H1 (cell line): ENCODE measurements around the gene IL31RA. TPM values are rescaled to one million over a fixed set of nuclear protein-coding genes. Genes with fewer than 3 reads are reported as not detected.

ENCODE experiments used
- CTCF ChIA-PET: fragments of 300-600 bp; sonication (Branson Sonifier 250); formaldehyde crosslinking; loops from one replicate; lab custom pipeline; 2021; ENCODE audit not compliant: partially characterized antibody; lab: Charles Lee
- POLR2A ChIA-PET: fragments of 300-600 bp; sonication (Branson Sonifier 250); formaldehyde crosslinking; loops from one replicate; lab custom pipeline; 2021; ENCODE audit warnings: inconsistent platforms; ENCODE audit not compliant: partially characterized antibody; lab: Charles Lee
- DNase-seq, 2 experiments: peaks; one replicate each; pipeline versions ENCODE4 v3.0.0 to v3.0.0-alpha.2; 2010 to 2022; ENCODE audit warnings: low spot score in 2 of 2, low read depth in 1 of 2, mixed read lengths in 1 of 2
- FAIRE-seq: peaks from 2 replicates; lab custom pipeline; 2011; peaks lifted over from hg19 to GRCh38; lab: Jason Lieb, UNC
- H2AFZ ChIP-seq: 2 replicates; pipeline ENCODE4 v1.8.1; 2012; ENCODE audit warnings: low read length, inconsistent platforms
- H2AK5ac ChIP-seq: 2 replicates; pipeline ENCODE4 v1.6.1; 2013; ENCODE audit warnings: low read depth, low read length
- H2BK120ac ChIP-seq: replicated peaks from 2 replicates; pipeline ENCODE3; 2013; ENCODE audit warnings: low read depth, low read length, inconsistent platforms
- H2BK12ac ChIP-seq: 2 replicates; pipeline ENCODE4 v1.6.1; 2013; ENCODE audit warnings: low read depth, low read length
- H2BK15ac ChIP-seq: 2 replicates; pipeline ENCODE4 v1.6.1; 2013; ENCODE audit warnings: low read length
- H2BK20ac ChIP-seq: 2 replicates; pipeline ENCODE4 v1.6.1; 2013; ENCODE audit warnings: low read length
- H2BK5ac ChIP-seq: 2 replicates; pipeline ENCODE4 v1.6.1; 2013; ENCODE audit warnings: low read depth, low read length
- H3K14ac ChIP-seq: 2 replicates; pipeline ENCODE4 v1.6.1; 2013; ENCODE audit warnings: inconsistent platforms; ENCODE audit not compliant: insufficient read length
- H3K18ac ChIP-seq: 2 replicates; pipeline ENCODE4 v1.6.1; 2013; ENCODE audit warnings: low read length; ENCODE audit errors: extremely low read depth
- H3K23ac ChIP-seq: 2 replicates; pipeline ENCODE4 v1.6.1; 2013; ENCODE audit warnings: inconsistent platforms; ENCODE audit not compliant: insufficient read length
- H3K23me2 ChIP-seq: 2 replicates; pipeline ENCODE4 v1.6.1; 2013; ENCODE audit warnings: low read depth, low read length
- H3K27ac ChIP-seq: 2 replicates; pipeline ENCODE4 v1.6.1; 2011; ENCODE audit warnings: low read depth, low read length, inconsistent platforms
- H3K27me3 ChIP-seq, 4 experiments: replicated peaks in 1 of 4; 1 replicate in 1 of 4; 2 replicates in 3 of 4; pipeline versions ENCODE4 v1.6.1 to v1.8.1; 2011 to 2013; ENCODE audit warnings: low read length in 3 of 4, mild to moderate bottlenecking in 3 of 4, inconsistent platforms in 2 of 4, mixed read lengths in 2 of 4, moderate library complexity in 1 of 4; ENCODE audit not compliant: control insufficient read depth in 3 of 4, insufficient read depth in 3 of 4; ENCODE audit errors: extremely low read depth in 1 of 4
- H3K36me3 ChIP-seq, 4 experiments: 2 replicates each; pipeline versions ENCODE4 v1.6.1 to v1.8.1; 2011 to 2013; ENCODE audit warnings: mild to moderate bottlenecking in 4 of 4, low read length in 3 of 4, moderate library complexity in 2 of 4, control low read depth in 1 of 4, inconsistent platforms in 1 of 4; ENCODE audit not compliant: insufficient read depth in 4 of 4, control insufficient read depth in 2 of 4
- H3K4ac ChIP-seq: replicated peaks from 2 replicates; pipeline ENCODE3; 2013; ENCODE audit warnings: low read length, low read depth, mixed read lengths, inconsistent platforms; ENCODE audit not compliant: insufficient read length
- H3K4me1 ChIP-seq, 4 experiments: replicated peaks in 1 of 4; 1 replicate in 1 of 4; 2 replicates in 3 of 4; pipeline versions ENCODE4 v1.6.1 to v1.8.1; 2011 to 2013; ENCODE audit warnings: low read length in 3 of 4, inconsistent platforms in 2 of 4, mixed read lengths in 1 of 4; ENCODE audit not compliant: insufficient read depth in 4 of 4, control insufficient read depth in 3 of 4
- H3K4me2 ChIP-seq, 2 experiments: 2 replicates each; pipeline versions ENCODE4 v1.6.1 to v1.8.1; 2011 to 2013; ENCODE audit warnings: low read depth in 2 of 2, low read length in 2 of 2, control low read depth in 1 of 2, inconsistent platforms in 1 of 2, mild to moderate bottlenecking in 1 of 2; ENCODE audit not compliant: insufficient read depth in 1 of 2
- H3K4me3 ChIP-seq, 4 experiments: fragments of 200-600, 300-600 bp in 1 of 4; sonication (generic), shearing (Covaris generic), sonication (Bioruptor Twin) in 1 of 4; 2 replicates each; pipeline versions ENCODE4 v1.5.1 to v1.8.1; 2011 to 2016; ENCODE audit warnings: low read length in 4 of 4, low read depth in 3 of 4, control low read depth in 2 of 4, inconsistent platforms in 2 of 4, mild to moderate bottlenecking in 2 of 4, mixed read lengths in 1 of 4, moderate library complexity in 1 of 4; ENCODE audit not compliant: insufficient read depth in 2 of 4; ENCODE audit errors: extremely low read depth in 1 of 4
- H3K56ac ChIP-seq: replicated peaks from 2 replicates; pipeline ENCODE3; 2013; ENCODE audit warnings: low read depth, mild to moderate bottlenecking, mixed read lengths, low read length, inconsistent platforms; ENCODE audit not compliant: insufficient read length
- H3K79me1 ChIP-seq: 2 replicates; pipeline ENCODE4 v1.6.1; 2013; ENCODE audit warnings: low read depth, low read length, control low read depth
- H3K79me2 ChIP-seq, 2 experiments: 2 replicates each; pipeline versions ENCODE4 v1.6.1 to v1.8.1; 2012 to 2013; ENCODE audit warnings: low read length in 2 of 2, mild to moderate bottlenecking in 2 of 2, inconsistent platforms in 1 of 2; ENCODE audit not compliant: insufficient read depth in 2 of 2, control insufficient read depth in 1 of 2
- H3K9ac ChIP-seq, 4 experiments: replicated peaks in 1 of 4; 1 replicate in 1 of 4; 2 replicates in 3 of 4; pipeline versions ENCODE4 v1.6.1 to v1.8.1; 2011 to 2013; ENCODE audit warnings: low read depth in 3 of 4, low read length in 3 of 4, control low read depth in 2 of 4, mild to moderate bottlenecking in 2 of 4, moderate library complexity in 2 of 4, inconsistent platforms in 1 of 4; ENCODE audit errors: extremely low read depth in 1 of 4
- H3K9me3 ChIP-seq, 2 experiments: 2 replicates each; pipeline versions ENCODE4 v1.6.1 to v1.8.1; 2012 to 2013; ENCODE audit warnings: mild to moderate bottlenecking in 2 of 2, moderate library complexity in 2 of 2, control low read depth in 1 of 2, inconsistent platforms in 1 of 2, low read depth in 1 of 2, low read length in 1 of 2, mixed read lengths in 1 of 2; ENCODE audit not compliant: insufficient read depth in 2 of 2
- H4K20me1 ChIP-seq, 2 experiments: replicated peaks in 1 of 2; 2 replicates each; pipeline versions ENCODE3 to v1.8.1; 2011 to 2013; ENCODE audit warnings: inconsistent platforms in 2 of 2, low read length in 2 of 2, mild to moderate bottlenecking in 1 of 2; ENCODE audit not compliant: insufficient read depth in 2 of 2, control insufficient read depth in 1 of 2
- H4K5ac ChIP-seq: 2 replicates; pipeline ENCODE4 v1.6.1; 2013; ENCODE audit warnings: low read length, low read depth, mixed read lengths, inconsistent platforms; ENCODE audit not compliant: insufficient read length
- H4K8ac ChIP-seq: 2 replicates; pipeline ENCODE4 v1.8.0; 2013; ENCODE audit warnings: mild to moderate bottlenecking, moderate library complexity, low read length, inconsistent platforms; ENCODE audit not compliant: insufficient read depth; ENCODE audit errors: extremely low read depth
- H4K91ac ChIP-seq: replicated peaks from 2 replicates; pipeline ENCODE3; 2013; ENCODE audit warnings: low read length, mixed read lengths, inconsistent platforms; ENCODE audit not compliant: insufficient read length
- HDAC2 ChIP-seq, 2 experiments: fragments of 300-600 bp in 1 of 2; sonication (generic) in 1 of 2; IDR thresholded peaks; 2 replicates each; pipeline ENCODE4 v1.6.1; 2011 to 2012; ENCODE audit warnings: low read depth in 2 of 2, low read length in 2 of 2, mild to moderate bottlenecking in 2 of 2, moderate library complexity in 2 of 2, borderline replicate concordance in 1 of 2, inconsistent platforms in 1 of 2
- polyA plus RNA-seq, 7 experiments: library from polyadenylated mRNA; depleted of rRNA in 3 of 7; stranded (reverse) in 5 of 7; unstranded in 2 of 7; fragments of >200 nt in 5 of 7; fragments of 200-250 nt in 2 of 7; gene quantifications; 1 replicate in 5 of 7; 2 replicates in 1 of 7; 4 replicates in 1 of 7; pipeline versions ENCODE4 v1.2.1 to v1.2.3, GENCODE V29; 2011 to 2013; ENCODE audit warnings: missing spikeins in 2 of 7, mixed read lengths in 2 of 7
- total RNA-seq: library from RNA; stranded (reverse); fragmentation: NEBNext Ultra II Directional; extraction: Animal tissue kit (Norgen Biotek cat#: 25700); gene quantifications from 2 replicates; pipeline ENCODE4 v1.2.1, GENCODE V29; 2021

IL31RA gene
- total and polyA plus RNA-seq, 2 of the 8 experiments (the other 6 are each of a cell fraction or from before 2014, with no cell fraction given), result not detected

DNA sequence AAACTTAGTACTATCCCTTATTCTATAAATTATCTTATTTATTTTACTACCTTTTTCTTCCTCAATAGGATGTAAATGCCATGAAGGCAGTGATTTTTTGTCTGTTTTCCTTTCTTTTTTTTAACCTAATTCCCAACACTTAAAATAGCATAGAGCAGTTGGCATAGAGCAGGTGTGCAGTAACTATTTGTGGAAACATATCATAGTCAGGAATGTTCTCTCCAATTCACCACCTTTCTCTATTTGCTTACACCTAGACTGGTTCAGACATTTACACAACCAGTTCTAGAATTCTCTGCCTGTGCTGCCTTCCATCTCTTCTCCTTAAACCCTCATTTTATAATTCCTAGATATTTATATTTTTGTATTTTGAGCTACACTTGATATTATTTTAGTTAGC, 49.6 kb downstream of the IL31RA start:
- no peak overlapping the region for H4K91ac ChIP-seq

More for the DNA sequence above, 49.6 kb downstream of the IL31RA start:
- Histone ChIP-seq H3K23ac (no peak overlapping the region), H3K56ac (no peak overlapping the region), H3K9ac (no peak overlapping the region), H2AK5ac (no peak overlapping the region), H4K5ac (no peak overlapping the region), H3K79me2 (no peaks in the 10 kb centered on the region), H3K36me3 (no peaks in the 10 kb centered on the region), H4K20me1 (no peaks in the 10 kb centered on the region), H4K8ac (no peak overlapping the region), H2BK20ac (no peak overlapping the region), H2BK120ac (no peak overlapping the region), H3K9me3 (no peaks in the 10 kb centered on the region), H3K14ac (no peak overlapping the region), H3K23me2 (no peaks in the 10 kb centered on the region), H3K27me3 (no peaks in the 10 kb centered on the region), H2AFZ (no peak overlapping the region), H3K4me1 (no peaks in the 10 kb centered on the region), H3K4ac (no peak overlapping the region), H2BK12ac (no peak overlapping the region), H3K4me2 (no peak overlapping the region), H3K79me1 (no peaks in the 10 kb centered on the region), H2BK15ac (no peak overlapping the region), H2BK5ac (no peak overlapping the region), H3K4me3 (no peak overlapping the region), H3K27ac (no peak overlapping the region), H3K18ac (no peak overlapping the region)
- no peak for TF ChIP-seq HDAC2 (IDR thresholded peaks at IDR 0.05; ENCODE audit: borderline replicate concordance in 1 of 2, low read depth in 2 of 2, low read length in 2 of 2)
- ChIA-PET POLR2A (no interaction called here), CTCF (interaction anchor here (1.7 kb wide), 1 partner anchor 12 kb away, joined by 4 read pairs; no protein-coding TSS in a partner anchor)
- DNase-seq (no peak), FAIRE-seq (no peak)
